Karpas-422 (cell line): Measurements from ENCODE around the gene TSEN2. TPM values are rescaled to one million over a fixed set of nuclear protein-coding genes. Genes with fewer than 3 reads are reported as not detected.

Experiments used
- DNase-seq: peaks from one replicate; pipeline ENCODE4 v3.0.0-alpha.2; 2015
- H2AFZ ChIP-seq: fragments of 200-600 bp; sonication (generic); 2 replicates; pipeline ENCODE4 v1.6.1; 2014; ENCODE audit warnings: antibody characterized with exemption, low read length, mixed read lengths
- H3K27ac ChIP-seq: fragments of 200-600 bp; sonication (generic); 2 replicates; pipeline ENCODE4 v1.5.1; 2014; ENCODE audit warnings: mild to moderate bottlenecking, low read length, moderate library complexity
- H3K27me3 ChIP-seq: fragments of 200-600 bp; sonication (generic); 2 replicates; pipeline ENCODE4 v1.6.1; 2014; ENCODE audit warnings: low read length, mixed read lengths
- H3K36me3 ChIP-seq: fragments of 200-600 bp; sonication (generic); 2 replicates; pipeline ENCODE4 v1.6.1; 2014; ENCODE audit warnings: low read length, mixed read lengths; ENCODE audit not compliant: insufficient read depth
- H3K4me1 ChIP-seq: fragments of 200-600 bp; sonication (generic); 2 replicates; pipeline ENCODE4 v1.6.1; 2014; ENCODE audit warnings: mild to moderate bottlenecking, low read length, mixed read lengths
- H3K4me2 ChIP-seq: fragments of 200-600 bp; sonication (generic); 2 replicates; pipeline ENCODE4 v1.6.1; 2014; ENCODE audit warnings: low read length, low read depth, mild to moderate bottlenecking; ENCODE audit not compliant: poor library complexity, severe bottlenecking
- H3K4me3 ChIP-seq: fragments of 200-600 bp; sonication (generic); 2 replicates; pipeline ENCODE4 v1.5.1; 2014; ENCODE audit warnings: mild to moderate bottlenecking, antibody characterized with exemption, low read length, mixed read lengths
- H3K79me2 ChIP-seq: fragments of 200-600 bp; sonication (generic); 2 replicates; pipeline ENCODE4 v1.6.1; 2014; ENCODE audit warnings: mild to moderate bottlenecking, low read length, mixed read lengths
- H3K9ac ChIP-seq: fragments of 200-600 bp; sonication (generic); 2 replicates; pipeline ENCODE4 v1.6.0; 2014; ENCODE audit warnings: low read length
- H3K9me2 ChIP-seq: fragments of 200-600 bp; sonication (generic), shearing (Covaris generic); replicated peaks from 2 replicates; pipeline ENCODE4 v1.6.0; 2014; ENCODE audit warnings: mild to moderate bottlenecking, low read length, moderate library complexity; ENCODE audit not compliant: insufficient read depth
- H3K9me3 ChIP-seq: fragments of 300-700, 200-600 bp; sonication (generic); 2 replicates; pipeline ENCODE4 v1.6.1; 2014; ENCODE audit warnings: low read length, mixed read lengths
- H4K20me1 ChIP-seq: fragments of 200-600 bp; sonication (generic); 2 replicates; pipeline ENCODE4 v1.6.1; 2014; ENCODE audit warnings: mild to moderate bottlenecking, antibody characterized with exemption, low read length, low read depth; ENCODE audit not compliant: insufficient read depth
- total RNA-seq: library from RNA; depleted of rRNA; stranded (reverse); fragments of >200 nt; shearing (Covaris generic); gene quantifications from 2 replicates; pipeline ENCODE4 v1.2.3, GENCODE V29; 2014; ENCODE audit warnings: low replicate concordance

Gene TSEN2
- total RNA-seq, 1 experiment from 2014 or later, result 19.3 TPM

DNA sequence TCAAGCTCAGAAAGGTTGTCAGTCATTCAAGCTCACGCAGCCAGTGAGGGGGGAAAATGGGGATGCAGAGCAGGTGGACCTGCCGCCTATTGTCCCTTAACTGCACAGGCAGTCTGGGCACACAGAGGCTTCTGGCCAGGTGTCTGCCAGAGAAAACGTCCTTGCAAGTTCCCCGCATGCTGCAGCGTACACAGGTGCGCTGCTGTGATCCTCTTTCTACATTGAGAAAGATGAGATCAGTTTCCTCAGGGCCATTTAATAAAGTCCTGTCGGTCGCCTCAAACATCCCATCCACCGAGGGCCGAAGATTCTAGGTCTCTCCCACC, 445 bp upstream of the TSEN2 start:
- Histone ChIP-seq H3K4me3 (peak overlapping the region; percentile 80), H3K36me3 (peaks cover 7% of the 10 kb centered on the region; the same call in 1 of the 2 replicates), H3K27me3 (no peaks in the 10 kb centered on the region), H3K9me2 (no peaks in the 10 kb centered on the region), H3K4me2 (peak overlapping the region; percentile 96), H3K9ac (peak overlapping the region; percentile 70), H4K20me1 (peaks cover 17% of the 10 kb centered on the region; the same call in 1 of the 2 replicates), H3K4me1 (peaks cover 22% of the 10 kb centered on the region), H3K79me2 (peaks cover 10% of the 10 kb centered on the region), H2AFZ (peak overlapping the region; percentile 99), H3K9me3 (no peaks in the 10 kb centered on the region), H3K27ac (0 out of 2 replicates have a peak overlapping the region, but pooled peaks have one; percentile 29)
- no peak for DNase-seq

DNA sequence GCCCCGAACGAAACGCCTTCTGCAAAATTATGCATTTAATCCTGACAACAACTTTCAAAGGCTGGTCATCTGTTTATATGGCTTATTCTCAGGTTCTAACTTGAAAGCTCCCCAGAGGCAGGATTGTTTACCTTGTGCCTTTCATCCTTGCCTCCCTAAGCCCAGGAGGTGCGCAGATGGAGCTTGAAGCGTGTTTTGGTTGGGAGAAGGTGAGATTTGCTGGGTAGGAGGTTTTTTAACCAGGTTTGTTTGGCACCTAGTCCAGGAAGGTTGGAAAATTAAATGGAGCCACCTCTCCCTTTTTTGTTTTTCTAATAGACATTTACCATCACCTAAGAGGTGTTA, 675 bp downstream of the TSEN2 start:
- peaks cover 10% of the 10 kb centered on the region for H3K79me2 ChIP-seq
- H3K9ac ChIP-seq, result peak overlapping the region; percentile 85
- H3K9me3 ChIP-seq, result no peaks in the 10 kb centered on the region
- H2AFZ ChIP-seq, result no peak overlapping the region
- H3K4me2 ChIP-seq, result peak overlapping the region; percentile 96
- peaks cover 17% of the 10 kb centered on the region; the same call in 1 of the 2 replicates for H4K20me1 ChIP-seq
- DNase-seq, result no peak
- no peaks in the 10 kb centered on the region for H3K9me2 ChIP-seq
- no peaks in the 10 kb centered on the region for H3K27me3 ChIP-seq
- peaks cover 22% of the 10 kb centered on the region for H3K4me1 ChIP-seq
- peak overlapping the region; percentile 80 for H3K4me3 ChIP-seq
- peak overlapping the region; percentile 67; the same call in 1 of the 2 replicates for H3K27ac ChIP-seq
- peaks cover 7% of the 10 kb centered on the region; the same call in 1 of the 2 replicates for H3K36me3 ChIP-seq

DNA sequence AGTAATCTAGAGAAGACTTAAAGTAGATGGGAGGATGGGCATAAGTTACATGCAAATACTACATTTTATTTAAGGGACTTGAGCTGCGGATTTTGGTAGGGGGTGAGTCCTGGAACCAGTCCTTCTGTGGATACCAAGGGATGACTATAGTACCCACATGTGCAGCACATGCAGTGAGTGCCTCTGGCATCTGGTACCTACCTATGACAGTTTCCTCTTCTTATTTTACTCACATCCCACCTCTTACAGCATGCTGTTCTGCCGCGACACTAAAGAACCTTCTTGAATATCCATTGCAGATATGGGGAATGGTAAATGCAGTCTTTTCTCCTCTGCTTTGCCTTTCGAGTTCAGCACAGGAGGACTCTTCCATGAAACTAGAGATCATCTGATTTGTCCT, 1.7 kb downstream of the TSEN2 start:
- H3K9ac ChIP-seq, result no peak overlapping the region
- H3K36me3 ChIP-seq, result peaks cover 7% of the 10 kb centered on the region; the same call in 1 of the 2 replicates
- no peak for DNase-seq
- peaks cover 17% of the 10 kb centered on the region; the same call in 1 of the 2 replicates for H4K20me1 ChIP-seq
- peaks cover 22% of the 10 kb centered on the region for H3K4me1 ChIP-seq
- no peak overlapping the region for H2AFZ ChIP-seq
- H3K4me2 ChIP-seq, result peak overlapping the region; percentile 96
- no peaks in the 10 kb centered on the region for H3K9me3 ChIP-seq
- no peaks in the 10 kb centered on the region for H3K9me2 ChIP-seq
- H3K27ac ChIP-seq, result no peak overlapping the region
- H3K79me2 ChIP-seq, result peaks cover 10% of the 10 kb centered on the region
- no peak overlapping the region for H3K4me3 ChIP-seq
- H3K27me3 ChIP-seq, result no peaks in the 10 kb centered on the region

DNA sequence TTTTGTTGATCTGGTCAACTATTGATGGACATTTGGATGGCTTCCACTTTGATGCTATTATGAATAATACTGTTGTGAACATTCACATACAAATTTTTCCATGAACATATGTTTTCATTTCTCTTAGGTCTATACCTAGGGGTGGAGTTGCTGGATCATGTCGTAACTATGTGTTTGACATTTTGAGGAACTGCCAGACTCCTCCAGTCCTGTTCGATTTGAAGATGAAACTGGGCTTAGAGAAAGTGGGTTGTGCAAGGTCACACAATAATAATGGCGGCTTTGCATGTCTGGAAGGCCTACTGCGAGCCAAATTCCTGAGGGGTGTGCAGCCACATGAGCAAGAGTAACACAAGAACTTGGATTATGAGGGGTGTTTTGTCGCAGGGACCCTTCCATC, 2.6 kb downstream of the TSEN2 start:
- DNase-seq, result no peak
- no peak overlapping the region for H3K4me2 ChIP-seq
- peaks cover 17% of the 10 kb centered on the region; the same call in 1 of the 2 replicates for H4K20me1 ChIP-seq
- H3K4me3 ChIP-seq, result no peak overlapping the region
- H3K79me2 ChIP-seq, result peaks cover 10% of the 10 kb centered on the region
- H2AFZ ChIP-seq, result no peak overlapping the region
- no peaks in the 10 kb centered on the region for H3K9me3 ChIP-seq
- H3K27me3 ChIP-seq, result no peaks in the 10 kb centered on the region
- H3K36me3 ChIP-seq, result peaks cover 13% of the 10 kb centered on the region; the same call in 1 of the 2 replicates
- H3K9me2 ChIP-seq, result no peaks in the 10 kb centered on the region
- H3K4me1 ChIP-seq, result peaks cover 22% of the 10 kb centered on the region
- H3K27ac ChIP-seq, result no peak overlapping the region
- no peak overlapping the region for H3K9ac ChIP-seq

DNA sequence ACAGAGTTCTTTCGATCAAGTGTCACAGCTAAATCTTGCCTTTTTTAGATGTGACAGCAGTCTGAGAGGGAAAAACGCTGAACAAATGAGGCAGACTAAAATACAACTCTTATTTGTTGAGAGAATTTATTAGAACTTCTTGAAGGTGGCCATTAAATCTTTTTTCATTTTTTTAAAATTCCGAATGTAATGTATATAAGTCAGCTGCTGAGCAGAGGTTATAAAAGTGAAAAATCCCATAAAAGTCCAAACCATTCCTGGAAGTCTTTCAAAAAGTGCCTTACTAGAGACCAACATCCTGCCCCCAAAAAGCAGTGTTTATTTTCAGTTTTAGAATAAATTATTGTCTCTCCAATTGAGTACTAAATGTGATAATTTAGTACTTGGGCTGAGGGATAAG, 3.1 kb downstream of the TSEN2 start:
- peaks cover 17% of the 10 kb centered on the region; the same call in 1 of the 2 replicates for H4K20me1 ChIP-seq
- H3K4me2 ChIP-seq, result no peak overlapping the region
- no peak overlapping the region for H3K4me3 ChIP-seq
- H3K9me2 ChIP-seq, result no peaks in the 10 kb centered on the region
- H3K27me3 ChIP-seq, result no peaks in the 10 kb centered on the region
- H3K27ac ChIP-seq, result no peak overlapping the region
- no peak overlapping the region for H2AFZ ChIP-seq
- peaks cover 26% of the 10 kb centered on the region for H3K4me1 ChIP-seq
- H3K9ac ChIP-seq, result no peak overlapping the region
- no peaks in the 10 kb centered on the region for H3K9me3 ChIP-seq
- H3K36me3 ChIP-seq, result peaks cover 13% of the 10 kb centered on the region; the same call in 1 of the 2 replicates
- no peak for DNase-seq
- H3K79me2 ChIP-seq, result peaks cover 10% of the 10 kb centered on the region

DNA sequence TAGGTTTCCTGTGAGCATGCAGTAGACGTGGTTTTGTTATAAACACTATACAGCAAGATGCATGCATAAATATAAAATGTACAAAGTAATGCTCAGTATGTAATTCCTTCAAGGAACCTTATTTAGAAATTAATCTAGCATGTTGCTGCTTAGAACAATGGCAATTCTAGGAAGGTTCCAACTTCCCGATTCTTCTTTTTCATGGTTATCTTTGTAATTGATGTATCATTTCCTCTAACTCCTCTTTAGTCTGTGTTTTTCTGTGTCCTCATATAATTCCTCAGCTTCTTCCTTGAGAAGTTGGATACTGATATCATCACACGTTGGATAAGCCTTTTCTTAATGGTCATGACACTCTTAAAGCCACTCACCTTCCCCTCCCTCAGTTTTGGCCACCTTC, 3.5 kb downstream of the TSEN2 start:
- Histone ChIP-seq H3K9ac (no peak overlapping the region), H3K79me2 (peaks cover 10% of the 10 kb centered on the region)

DNA sequence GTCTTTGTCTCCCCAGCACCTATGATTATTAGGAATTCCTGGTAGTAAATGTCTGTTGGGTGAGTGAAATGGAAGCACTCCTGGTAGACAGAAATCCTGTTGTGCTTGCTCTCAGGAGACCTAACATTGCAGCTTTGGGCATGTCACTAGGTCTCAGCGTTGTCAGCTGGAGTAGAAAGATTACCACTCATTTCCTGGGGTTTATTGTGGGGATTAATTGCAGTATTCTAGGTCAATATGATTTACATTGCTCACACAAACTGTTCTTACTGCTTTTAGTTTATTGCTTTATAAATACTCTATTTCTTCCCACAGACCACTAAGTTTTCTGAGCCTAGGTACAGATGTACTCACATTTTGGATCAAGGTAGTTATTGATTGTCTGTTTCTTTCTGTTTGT, 5.1 kb downstream of the TSEN2 start:
- H3K9me3 ChIP-seq, result no peaks in the 10 kb centered on the region
- no peak overlapping the region for H3K4me3 ChIP-seq
- peaks cover 17% of the 10 kb centered on the region; the same call in 1 of the 2 replicates for H4K20me1 ChIP-seq
- no peaks in the 10 kb centered on the region for H3K9me2 ChIP-seq
- H3K27me3 ChIP-seq, result no peaks in the 10 kb centered on the region
- H2AFZ ChIP-seq, result no peak overlapping the region
- H3K36me3 ChIP-seq, result peaks cover 16% of the 10 kb centered on the region; the same call in 1 of the 2 replicates
- no peak overlapping the region for H3K4me2 ChIP-seq
- H3K79me2 ChIP-seq, result peaks cover 10% of the 10 kb centered on the region
- no peak for DNase-seq
- no peak overlapping the region for H3K9ac ChIP-seq
- H3K4me1 ChIP-seq, result peaks cover 17% of the 10 kb centered on the region
- no peak overlapping the region for H3K27ac ChIP-seq

More for the DNA sequence above, 3.5 kb downstream of the TSEN2 start:
- Histone ChIP-seq H3K4me1 (peaks cover 27% of the 10 kb centered on the region), H3K27me3 (no peaks in the 10 kb centered on the region), H3K27ac (no peak overlapping the region), H3K4me2 (no peak overlapping the region), H2AFZ (no peak overlapping the region), H3K9me3 (no peaks in the 10 kb centered on the region), H3K4me3 (no peak overlapping the region), H3K36me3 (peaks cover 13% of the 10 kb centered on the region; the same call in 1 of the 2 replicates), H4K20me1 (peaks cover 17% of the 10 kb centered on the region; the same call in 1 of the 2 replicates), H3K9me2 (no peaks in the 10 kb centered on the region)
- DNase-seq, result no peak

DNA sequence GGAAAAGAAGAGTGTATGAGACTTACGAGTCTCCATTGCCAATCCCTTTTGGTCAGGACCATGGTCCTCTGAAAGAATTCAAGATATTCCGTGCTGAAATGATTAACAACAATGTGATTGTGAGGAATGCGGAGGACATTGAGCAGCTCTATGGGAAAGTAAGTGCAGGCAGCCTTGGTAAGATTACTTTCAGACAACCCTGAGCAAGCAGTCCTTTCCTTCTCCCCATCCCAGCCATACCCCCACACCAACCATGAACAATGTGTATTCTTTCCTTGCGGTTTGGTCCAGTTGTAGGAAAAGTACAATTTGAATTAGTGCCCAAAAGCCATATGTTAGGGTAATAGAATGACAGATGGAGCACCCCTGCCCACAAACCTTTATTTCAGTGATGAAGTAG, 5.6 kb downstream of the TSEN2 start:
- no peaks in the 10 kb centered on the region for H3K27me3 ChIP-seq
- H3K4me1 ChIP-seq, result peaks cover 14% of the 10 kb centered on the region
- peaks cover 16% of the 10 kb centered on the region; the same call in 1 of the 2 replicates for H3K36me3 ChIP-seq
- H4K20me1 ChIP-seq, result peaks cover 17% of the 10 kb centered on the region; the same call in 1 of the 2 replicates
- H3K9ac ChIP-seq, result no peak overlapping the region
- no peak overlapping the region for H3K27ac ChIP-seq
- no peak for DNase-seq
- no peak overlapping the region for H3K4me3 ChIP-seq
- H3K9me2 ChIP-seq, result no peaks in the 10 kb centered on the region
- no peak overlapping the region for H3K4me2 ChIP-seq
- H3K9me3 ChIP-seq, result no peaks in the 10 kb centered on the region
- no peak overlapping the region for H2AFZ ChIP-seq
- peaks cover 9% of the 10 kb centered on the region for H3K79me2 ChIP-seq
